ENCODE data around the gene WDR11.
"Not testable (repeated sequence)": the region's sequence is repeated elsewhere in the genome, so short reads cannot be mapped to it uniquely, and the experiment has no call there.

Gene WDR11

GRCh38 chr10:120861178-120861855 lies 10.2 kb downstream of the WDR11 start:
- DNase-seq (ENCODE audit: low read depth in 2 of 2), result no peak

- DNase-seq (ENCODE audit: low read depth in 2 of 2), result no peak
Observed at GRCh38 chr10:120873741-120874140, 22.6 kb downstream of the WDR11 start.

GRCh38 chr10:120883071-120883470 lies 31.9 kb downstream of the WDR11 start:
- no peak for DNase-seq (ENCODE audit: low read depth in 2 of 2)

DNA sequence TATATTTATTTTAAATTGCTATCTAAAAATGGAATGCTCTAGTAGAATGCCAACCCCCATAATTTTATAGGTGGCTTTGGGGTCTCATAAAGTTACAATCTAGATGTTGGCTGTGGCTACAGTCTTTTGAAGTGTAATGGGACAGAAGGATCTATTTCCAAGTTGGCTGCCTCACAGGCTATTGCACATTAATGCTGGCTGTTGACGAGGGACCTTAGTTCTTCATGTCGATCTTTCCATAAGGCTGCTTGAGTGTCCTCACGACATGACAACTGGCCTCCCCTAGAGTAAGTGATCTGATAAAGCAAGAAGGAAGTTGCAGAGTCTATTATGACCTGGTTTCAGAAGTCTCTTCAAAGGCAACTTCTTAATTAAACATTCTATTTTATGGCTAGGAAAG lies 36.3 kb downstream of the WDR11 start:
- DNase-seq (ENCODE audit: low read depth in 2 of 2), result no peak

GRCh38 chr10:120891365-120891764 lies 40.2 kb downstream of the WDR11 start:
- DNase-seq (ENCODE audit: low read depth in 2 of 2), result no peak

DNA sequence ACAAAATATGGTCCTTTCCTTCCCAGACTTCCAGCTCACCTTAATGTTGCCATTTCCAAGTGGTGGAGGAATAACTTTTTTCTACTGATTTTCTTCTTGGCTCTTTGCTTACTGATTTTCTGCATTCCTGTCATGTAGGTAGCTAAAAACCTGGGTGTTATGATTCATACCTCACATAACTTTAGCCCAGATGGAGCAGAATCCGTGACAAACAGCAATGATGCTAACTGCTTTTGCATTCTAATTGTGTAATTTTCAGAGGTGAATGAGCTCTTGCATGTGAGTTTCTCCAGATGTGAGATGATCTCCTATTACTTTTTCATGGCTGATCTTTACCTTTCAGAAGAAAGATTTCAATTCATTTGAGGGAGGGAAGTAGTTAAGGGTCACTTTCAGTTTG lies 43.4 kb downstream of the WDR11 start:
- DNase-seq (ENCODE audit: low read depth in 2 of 2), result no peak

GRCh38 chr10:120897343-120897742 lies 46.2 kb downstream of the WDR11 start:
- no peak for DNase-seq (ENCODE audit: low read depth in 2 of 2)

DNA sequence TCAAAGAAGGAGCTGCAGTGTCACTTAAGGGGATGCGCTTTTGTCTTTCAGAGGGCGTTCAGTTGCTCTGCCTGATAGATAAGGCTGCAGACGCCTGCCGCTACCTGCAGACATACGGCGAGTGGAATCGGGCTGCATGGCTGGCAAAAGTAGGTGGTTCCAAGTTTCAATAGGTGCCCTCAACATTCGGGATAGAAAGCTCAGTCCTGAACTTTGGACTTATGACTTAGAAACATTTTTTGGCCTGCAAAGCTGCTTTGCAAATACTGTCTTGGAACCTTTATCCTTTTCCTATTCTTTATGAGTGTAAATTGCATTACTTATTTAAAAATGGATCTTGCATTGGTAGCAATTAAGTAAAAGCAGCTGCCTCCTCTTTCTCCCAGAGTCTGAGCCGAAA lies 54.1 kb downstream of the WDR11 start:
- DNase-seq (ENCODE audit: low read depth in 2 of 2), result no peak

DNA sequence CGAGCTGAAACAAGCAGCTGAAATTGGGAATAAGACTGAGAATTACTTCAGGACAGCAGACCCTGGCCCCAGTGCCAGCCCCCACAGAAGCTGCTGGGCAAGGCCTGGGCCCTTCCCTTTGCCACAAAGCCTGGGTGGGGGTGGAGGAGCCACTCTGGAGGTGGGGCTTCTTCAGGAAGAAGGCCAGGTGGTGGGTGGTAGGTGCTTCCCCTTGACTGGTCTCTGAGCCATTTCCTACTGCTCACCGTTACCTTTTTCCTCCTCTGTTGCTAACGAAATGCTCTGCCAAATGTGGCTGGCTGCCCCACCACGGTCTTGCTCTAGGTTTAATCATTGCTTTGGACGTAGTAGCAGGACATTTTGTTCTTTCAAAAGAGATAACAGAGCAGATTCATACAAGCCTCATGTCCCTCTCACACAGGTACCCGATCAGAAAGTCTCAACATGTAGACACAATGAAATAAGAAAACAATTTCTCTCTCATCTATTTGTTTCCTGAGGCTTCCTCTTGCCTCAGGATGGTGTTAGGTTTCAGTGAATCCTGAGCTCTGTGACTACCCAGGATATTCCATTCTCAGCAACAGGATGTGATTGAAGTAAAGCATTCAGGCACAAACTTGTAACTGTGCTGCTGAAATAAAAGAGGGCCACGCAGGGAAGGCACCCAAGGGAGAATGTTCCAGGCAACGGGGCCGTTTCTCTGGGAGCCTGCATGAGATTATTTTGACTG lies 66.5 kb downstream of the WDR11 start:
- DNase-seq (ENCODE audit: low read depth in 2 of 2), result no peak

DNA sequence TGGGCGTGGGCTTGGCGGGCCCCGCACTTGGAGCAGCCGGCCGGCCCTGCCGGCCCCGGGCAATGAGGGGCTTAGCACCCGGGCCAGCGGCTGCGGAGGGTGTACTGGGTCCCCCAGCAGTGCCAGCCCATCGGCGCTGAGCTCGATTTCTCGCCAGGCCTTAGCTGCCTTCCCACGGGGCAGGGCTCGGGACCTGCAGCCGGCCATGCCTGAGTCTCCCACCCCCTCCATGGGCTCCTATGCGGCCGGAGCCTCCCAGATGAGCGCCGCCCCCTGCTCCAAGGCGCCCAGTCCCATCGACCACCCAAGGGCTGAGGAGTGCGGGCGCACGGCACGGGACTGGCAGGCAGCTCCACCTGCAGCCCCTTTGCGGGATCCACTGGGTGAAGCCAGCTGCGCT lies 72.7 kb downstream of the WDR11 start:
- not testable (repeated sequence) for DNase-seq (ENCODE audit: low read depth in 2 of 2)

GRCh38 chr10:120926611-120927010 lies 75.4 kb downstream of the WDR11 start:
- DNase-seq (ENCODE audit: low read depth in 2 of 2), result no peak

DNA sequence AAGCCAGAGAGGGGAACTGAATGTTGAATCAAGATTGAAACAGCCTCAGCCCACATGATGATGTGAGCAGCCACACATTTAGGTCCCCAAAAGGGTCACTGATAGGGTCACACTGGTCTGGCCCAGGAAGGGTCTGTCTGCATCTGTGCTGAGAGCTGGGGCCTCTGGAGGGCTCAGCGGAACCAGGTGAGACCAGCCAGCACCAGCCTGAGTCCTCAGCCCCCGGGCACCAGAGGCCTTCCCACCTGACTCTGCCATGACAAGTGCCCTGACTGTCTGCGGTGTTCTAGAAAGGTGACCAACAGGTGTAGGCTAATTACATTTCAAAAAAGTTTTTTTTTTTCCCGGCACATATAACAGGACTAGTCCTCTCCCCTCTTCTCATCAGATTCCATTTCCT lies 76.2 kb downstream of the WDR11 start:
- DNase-seq (ENCODE audit: low read depth in 2 of 2), result no peak

- DNase-seq (ENCODE audit: low read depth in 2 of 2), result no peak
Observed at GRCh38 chr10:120929166-120929565, 78.0 kb downstream of the WDR11 start.

GRCh38 chr10:120931423-120931822 lies 80.3 kb downstream of the WDR11 start:
- no peak for DNase-seq (ENCODE audit: low read depth in 2 of 2)

- no peak for DNase-seq (ENCODE audit: low read depth in 2 of 2)
Observed at GRCh38 chr10:120931999-120932398, 80.8 kb downstream of the WDR11 start.

DNA sequence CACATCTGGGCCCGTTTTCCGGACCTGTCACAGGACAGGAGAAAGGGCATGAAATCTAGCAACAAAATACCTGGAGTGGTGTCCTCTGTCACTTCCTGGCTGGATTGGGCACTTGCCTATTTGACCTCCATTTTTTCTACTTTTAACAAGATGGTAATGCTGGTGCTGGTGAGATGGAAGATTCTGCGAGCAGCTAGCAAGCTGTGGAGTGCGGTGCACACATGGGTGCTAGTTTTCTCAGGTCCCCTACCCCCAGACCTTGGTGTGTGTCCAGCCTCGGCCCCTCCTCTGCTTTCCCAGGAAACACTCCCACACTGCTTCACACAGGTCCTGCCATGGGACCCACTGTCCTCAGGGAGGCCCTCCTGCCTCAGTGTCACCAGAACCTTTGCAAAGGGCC lies 87.7 kb downstream of the WDR11 start:
- no peak for DNase-seq (ENCODE audit: low read depth in 2 of 2)

DNA sequence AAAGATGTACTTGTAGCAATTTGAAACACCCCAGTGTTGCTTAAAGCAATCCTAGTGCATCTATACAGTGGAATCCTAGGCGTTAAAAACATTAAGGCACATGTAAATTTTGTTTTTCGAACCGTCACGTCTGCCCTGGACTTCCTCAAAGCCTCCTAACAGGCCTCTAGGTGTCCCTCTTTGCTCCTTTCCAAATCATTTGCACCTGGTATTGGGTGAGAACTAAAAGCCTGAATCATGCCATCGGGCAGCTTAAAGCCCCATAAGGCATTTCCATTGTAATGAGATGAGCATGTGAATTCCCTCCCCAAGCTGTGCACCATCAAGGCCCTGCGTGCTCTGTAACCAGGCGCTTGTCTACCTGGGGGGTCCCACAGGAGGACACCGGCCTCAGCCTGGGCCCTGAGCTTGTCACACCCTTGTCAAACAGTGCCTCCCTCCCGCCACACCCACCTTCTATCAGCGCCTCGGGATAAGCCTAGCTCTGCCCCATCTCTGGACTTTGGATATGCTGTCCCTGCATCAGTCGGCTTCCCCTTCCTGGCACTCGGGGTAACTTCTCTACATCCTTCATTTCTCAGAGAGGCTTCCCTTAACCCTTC lies 89.2 kb downstream of the WDR11 start:
- DNase-seq (ENCODE audit: low read depth in 2 of 2), result no peak

DNA sequence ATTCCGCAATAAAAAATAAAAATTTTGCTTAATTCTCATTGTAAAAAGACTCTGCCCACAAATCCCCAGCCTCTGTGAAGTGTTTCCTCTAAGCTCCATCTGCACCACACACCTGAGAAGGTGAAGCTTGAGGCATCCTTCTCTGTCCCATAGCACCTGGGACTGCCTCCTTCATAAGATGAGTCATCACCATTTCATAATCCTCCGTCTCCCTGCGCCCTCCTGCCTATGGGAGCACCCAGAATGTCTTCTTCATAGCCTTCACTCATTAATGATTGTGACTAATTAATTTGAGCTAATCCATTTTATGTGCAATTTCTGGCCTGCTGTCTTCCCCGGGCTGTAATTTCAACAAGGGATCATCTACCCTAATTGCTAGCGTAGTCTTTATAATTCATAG lies 90.3 kb downstream of the WDR11 start:
- DNase-seq (ENCODE audit: low read depth in 2 of 2), result no peak

DNA sequence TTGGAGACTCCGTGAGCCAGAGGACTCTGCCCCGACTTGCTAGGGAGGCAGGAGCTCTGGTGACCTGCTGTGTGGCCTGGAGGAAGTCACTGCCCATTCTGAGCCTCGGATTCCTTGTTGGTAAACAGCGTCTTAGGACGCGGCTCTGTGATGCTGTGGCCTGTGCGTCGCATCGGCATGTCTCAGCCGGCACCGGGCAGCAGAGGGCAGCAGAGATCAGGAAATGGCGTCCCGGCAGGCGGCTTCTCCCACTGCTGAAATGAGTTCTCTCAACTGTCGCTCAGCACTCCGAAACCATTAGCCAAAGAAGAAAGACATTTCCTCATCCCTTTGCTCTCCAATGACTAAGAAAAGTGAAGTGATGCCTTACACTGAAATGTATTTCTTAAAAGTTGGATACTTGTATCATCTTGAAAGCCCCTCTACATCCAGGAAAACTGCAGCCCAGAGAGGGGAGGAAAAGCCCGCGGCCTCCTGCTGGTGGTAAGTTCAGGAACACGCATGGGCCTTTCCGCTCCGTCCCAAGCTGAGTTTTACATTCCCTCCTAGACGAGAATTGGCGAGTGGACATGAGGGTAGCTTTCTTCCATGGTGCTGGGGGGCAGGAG lies 91.7 kb downstream of the WDR11 start:
- DNase-seq (ENCODE audit: low read depth in 2 of 2), result peak; percentile 20 to 52

GRCh38 chr10:120943542-120943941 lies 92.4 kb downstream of the WDR11 start:
- DNase-seq (ENCODE audit: low read depth in 2 of 2), result no peak

DNA sequence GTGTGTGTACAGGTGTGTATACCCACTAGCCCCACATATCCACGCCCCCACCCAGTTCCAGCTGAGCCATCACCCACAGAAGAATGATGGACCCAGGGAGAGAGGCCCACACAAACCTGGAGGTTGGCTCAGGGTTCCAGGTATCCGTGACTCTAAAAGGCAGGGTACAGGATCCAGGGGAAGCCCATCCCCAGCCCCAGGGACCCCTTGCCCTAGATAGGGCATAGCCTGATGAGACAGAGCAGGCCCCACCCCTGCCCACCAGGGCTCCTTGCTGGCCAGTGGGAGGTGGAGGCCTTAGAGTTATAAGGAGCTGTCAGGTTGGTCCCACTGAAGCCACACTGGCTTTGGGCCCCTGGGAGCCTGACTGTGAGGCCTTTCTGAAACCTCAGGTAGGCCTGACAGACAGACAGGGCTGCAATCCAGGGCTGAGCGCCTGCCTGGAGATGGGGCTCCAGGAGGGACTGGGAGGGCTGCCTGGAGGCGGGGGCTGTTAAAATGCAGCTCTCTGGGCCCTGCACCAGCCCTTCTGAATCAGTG lies 93.5 kb downstream of the WDR11 start:
- DNase-seq (ENCODE audit: low read depth in 2 of 2), result no peak

GRCh38 chr10:120945182-120945581 lies 94.0 kb downstream of the WDR11 start:
- no peak for DNase-seq (ENCODE audit: low read depth in 2 of 2)
